Measurements from ENCODE around the gene ZCCHC4.

Gene ZCCHC4

DNA sequence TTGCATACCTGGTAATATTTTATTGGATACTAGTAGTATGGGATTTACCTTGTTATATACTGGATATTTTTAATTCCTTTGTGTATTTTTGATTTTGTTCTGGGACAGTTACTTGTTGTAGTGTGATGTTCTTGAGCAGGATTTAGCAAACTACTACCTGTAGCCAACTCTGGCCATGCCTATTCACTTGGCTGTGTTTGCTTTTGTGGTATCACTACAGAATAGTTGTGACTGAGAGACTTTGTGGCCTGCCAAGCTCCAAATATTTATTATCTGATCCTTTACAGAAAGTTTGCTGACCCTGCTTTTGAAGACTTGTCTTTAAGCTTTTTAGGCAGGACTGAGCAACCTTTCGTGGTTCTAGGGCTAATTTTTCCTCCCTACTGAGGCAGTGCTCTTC is 17.8 kb downstream of the ZCCHC4 start:
- no peak for TF ChIP-seq EGR1 (IDR thresholded peaks at IDR 0.05)
- TF ChIP-seq TAF1 (IDR thresholded peaks at IDR 0.05; ENCODE audit: low read depth), result no peak

DNA sequence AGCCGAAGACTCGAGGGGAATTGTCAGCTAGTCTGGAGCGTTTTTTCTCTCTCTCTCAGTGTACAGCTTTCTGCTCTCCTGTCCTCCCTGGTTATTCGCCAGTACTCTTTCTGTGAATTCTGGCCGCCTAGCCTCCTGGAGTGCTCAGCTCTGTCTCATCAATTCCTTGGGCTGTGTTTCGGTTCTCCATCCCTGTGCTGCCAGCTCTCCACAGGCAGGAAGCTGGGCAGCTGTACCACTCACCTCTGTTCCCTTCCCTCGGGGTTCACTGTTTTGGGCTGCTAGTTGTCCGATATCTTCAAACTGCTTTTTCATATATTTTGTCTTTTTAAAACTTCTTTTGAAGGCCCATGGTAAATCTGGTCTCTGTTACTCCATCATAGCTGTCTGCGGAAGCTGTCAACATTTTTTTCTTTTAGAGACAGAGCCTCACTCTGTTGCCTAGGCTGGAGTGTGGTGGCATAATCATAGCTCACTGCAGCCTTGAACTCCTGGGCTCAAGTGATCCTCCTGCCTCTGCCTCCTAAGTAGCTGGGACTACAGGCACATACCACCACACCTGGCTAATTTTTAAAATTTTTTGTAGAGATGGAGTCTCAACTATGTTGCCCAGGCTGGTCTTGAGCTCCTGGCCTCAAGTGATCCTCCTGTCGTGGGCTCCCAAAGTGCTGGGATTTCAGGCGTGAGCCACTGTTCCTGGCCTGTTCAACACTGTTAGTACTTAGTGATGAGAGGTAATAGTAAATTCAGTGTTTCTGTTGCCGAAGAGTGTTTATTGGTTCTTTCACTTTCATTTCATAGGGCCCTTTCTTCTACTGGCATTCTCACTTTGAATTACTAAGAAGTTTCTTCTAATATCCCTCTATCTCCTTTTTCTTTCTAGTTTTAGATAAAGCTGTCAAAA is 18.6 kb downstream of the ZCCHC4 start:
- no peak for TF ChIP-seq YY1 (IDR thresholded peaks at IDR 0.05; ENCODE audit: low read depth)
- no peak for TF ChIP-seq TEAD4 (IDR thresholded peaks at IDR 0.05)
- TF ChIP-seq MAX (IDR thresholded peaks at IDR 0.05), result no peak
- no peak for TF ChIP-seq TCF12 (IDR thresholded peaks at IDR 0.05; ENCODE audit: low read depth)
- no peak for TF ChIP-seq CEBPB (IDR thresholded peaks at IDR 0.05)
- no peak for TF ChIP-seq EGR1 (IDR thresholded peaks at IDR 0.05)
- no peak for TF ChIP-seq ZBTB7A (IDR thresholded peaks at IDR 0.05; ENCODE audit: low read depth)
- no peak for TF ChIP-seq EP300 (IDR thresholded peaks at IDR 0.05; ENCODE audit: borderline replicate concordance)
- TF ChIP-seq, protein P1, sequence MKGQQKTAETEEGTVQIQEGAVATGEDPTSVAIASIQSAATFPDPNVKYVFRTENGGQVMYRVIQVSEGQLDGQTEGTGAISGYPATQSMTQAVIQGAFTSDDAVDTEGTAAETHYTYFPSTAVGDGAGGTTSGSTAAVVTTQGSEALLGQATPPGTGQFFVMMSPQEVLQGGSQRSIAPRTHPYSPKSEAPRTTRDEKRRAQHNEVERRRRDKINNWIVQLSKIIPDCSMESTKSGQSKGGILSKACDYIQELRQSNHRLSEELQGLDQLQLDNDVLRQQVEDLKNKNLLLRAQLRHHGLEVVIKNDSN (IDR thresholded peaks at IDR 0.05), result no peak
- no peak for TF ChIP-seq RAD21 (IDR thresholded peaks at IDR 0.05; ENCODE audit: low read depth)
- no peak for TF ChIP-seq TAF1 (IDR thresholded peaks at IDR 0.05; ENCODE audit: low read depth)
- no peak for TF ChIP-seq NFIC (IDR thresholded peaks at IDR 0.05)
- TF ChIP-seq CREB1 (IDR thresholded peaks at IDR 0.05; ENCODE audit: low read depth), result no peak
- TF ChIP-seq FOXM1 (IDR thresholded peaks at IDR 0.05; ENCODE audit: borderline replicate concordance, low read depth), result no peak

DNA sequence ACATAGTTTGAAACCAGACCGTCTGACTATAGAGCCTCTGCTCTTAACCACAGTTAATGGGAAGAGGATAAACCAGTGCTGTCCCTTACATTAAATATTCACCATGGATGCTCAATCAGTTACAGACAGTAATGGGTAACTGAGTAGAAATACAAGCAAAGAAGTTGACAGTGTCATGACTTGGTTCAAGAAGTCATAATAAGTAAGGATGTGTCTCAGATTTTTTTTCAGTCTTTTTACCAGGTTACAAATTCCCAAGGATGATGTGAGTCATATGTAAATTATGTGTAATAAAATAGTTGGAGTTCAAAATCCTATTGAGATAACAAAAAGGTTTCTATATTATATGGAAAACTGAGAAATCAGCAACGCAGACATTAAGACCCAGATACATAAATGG is 31.1 kb downstream of the ZCCHC4 start:
- TF ChIP-seq TCF12 (IDR thresholded peaks at IDR 0.05; ENCODE audit: low read depth) (no peak), REST (IDR thresholded peaks at IDR 0.05; ENCODE audit: low read depth) (no peak), YY1 (IDR thresholded peaks at IDR 0.05; ENCODE audit: low read depth) (no peak), CEBPB (IDR thresholded peaks at IDR 0.05) (no peak), NFIC (IDR thresholded peaks at IDR 0.05) (no peak), FOXM1 (IDR thresholded peaks at IDR 0.05; ENCODE audit: borderline replicate concordance, low read depth) (no peak), MAX (IDR thresholded peaks at IDR 0.05) (no peak), CREB1 (IDR thresholded peaks at IDR 0.05; ENCODE audit: low read depth) (no peak), ZBTB7A (IDR thresholded peaks at IDR 0.05; ENCODE audit: low read depth) (no peak)
- TF ChIP-seq, protein P1 (IDR thresholded peaks at IDR 0.05), result no peak

- TF ChIP-seq ZBTB7A (IDR thresholded peaks at IDR 0.05; ENCODE audit: low read depth) (no peak), EGR1 (IDR thresholded peaks at IDR 0.05) (no peak), CEBPB (IDR thresholded peaks at IDR 0.05) (no peak), MAX (IDR thresholded peaks at IDR 0.05) (no peak), EP300 (IDR thresholded peaks at IDR 0.05; ENCODE audit: borderline replicate concordance) (no peak), FOXM1 (IDR thresholded peaks at IDR 0.05; ENCODE audit: borderline replicate concordance, low read depth) (no peak), CREB1 (IDR thresholded peaks at IDR 0.05; ENCODE audit: low read depth) (no peak), REST (IDR thresholded peaks at IDR 0.05; ENCODE audit: low read depth) (no peak), TAF1 (IDR thresholded peaks at IDR 0.05; ENCODE audit: low read depth) (no peak), YY1 (IDR thresholded peaks at IDR 0.05; ENCODE audit: low read depth) (no peak), TCF12 (IDR thresholded peaks at IDR 0.05; ENCODE audit: low read depth) (no peak), RAD21 (IDR thresholded peaks at IDR 0.05; ENCODE audit: low read depth) (no peak), TEAD4 (IDR thresholded peaks at IDR 0.05) (no peak)
- TF ChIP-seq, protein P1 (IDR thresholded peaks at IDR 0.05), result no peak
Measured at GRCh38 chr4:25345744-25346143, 33.2 kb downstream of the ZCCHC4 start.

DNA sequence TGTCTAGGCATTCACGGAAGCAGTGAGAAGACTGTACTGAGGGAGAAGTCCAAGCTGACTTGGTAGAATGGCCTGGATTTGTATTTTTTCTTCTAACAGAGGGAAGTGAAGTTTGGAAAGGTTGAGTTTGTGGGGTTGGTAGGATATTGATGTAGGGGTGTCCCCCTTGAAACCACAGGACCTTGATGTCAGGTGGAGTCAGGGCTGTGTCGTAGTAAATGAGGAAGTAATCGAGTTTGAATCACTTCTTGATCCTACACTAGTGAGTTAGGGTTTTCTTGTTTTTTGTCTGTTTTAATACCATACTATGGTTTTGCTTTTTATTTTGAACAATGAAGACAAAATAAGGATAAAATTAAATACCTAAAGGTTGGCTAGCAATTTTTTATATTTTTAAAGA is 34.3 kb downstream of the ZCCHC4 start:
- TF ChIP-seq CREB1 (IDR thresholded peaks at IDR 0.05; ENCODE audit: low read depth) (no peak), RAD21 (IDR thresholded peaks at IDR 0.05; ENCODE audit: low read depth) (no peak), TEAD4 (IDR thresholded peaks at IDR 0.05) (no peak), YY1 (IDR thresholded peaks at IDR 0.05; ENCODE audit: low read depth) (no peak), CEBPB (IDR thresholded peaks at IDR 0.05) (no peak), TAF1 (IDR thresholded peaks at IDR 0.05; ENCODE audit: low read depth) (no peak), REST (IDR thresholded peaks at IDR 0.05; ENCODE audit: low read depth) (no peak)
- TF ChIP-seq, protein P1 (IDR thresholded peaks at IDR 0.05), result no peak
